Measurements from ENCODE around the gene VPS25. TPM values are rescaled to one million over a fixed set of nuclear protein-coding genes. Genes with fewer than 3 reads are reported as not detected.
A peak's percentile ranks its signal among the peaks of the same experiment; 100 is the strongest.
"Not testable (repeated sequence)": the region's sequence is repeated elsewhere in the genome, so short reads cannot be mapped to it uniquely, and the experiment has no call there.

Gene VPS25
- total RNA-seq: 10 to 100 TPM; 90.4 to 91.7 TPM

DNA sequence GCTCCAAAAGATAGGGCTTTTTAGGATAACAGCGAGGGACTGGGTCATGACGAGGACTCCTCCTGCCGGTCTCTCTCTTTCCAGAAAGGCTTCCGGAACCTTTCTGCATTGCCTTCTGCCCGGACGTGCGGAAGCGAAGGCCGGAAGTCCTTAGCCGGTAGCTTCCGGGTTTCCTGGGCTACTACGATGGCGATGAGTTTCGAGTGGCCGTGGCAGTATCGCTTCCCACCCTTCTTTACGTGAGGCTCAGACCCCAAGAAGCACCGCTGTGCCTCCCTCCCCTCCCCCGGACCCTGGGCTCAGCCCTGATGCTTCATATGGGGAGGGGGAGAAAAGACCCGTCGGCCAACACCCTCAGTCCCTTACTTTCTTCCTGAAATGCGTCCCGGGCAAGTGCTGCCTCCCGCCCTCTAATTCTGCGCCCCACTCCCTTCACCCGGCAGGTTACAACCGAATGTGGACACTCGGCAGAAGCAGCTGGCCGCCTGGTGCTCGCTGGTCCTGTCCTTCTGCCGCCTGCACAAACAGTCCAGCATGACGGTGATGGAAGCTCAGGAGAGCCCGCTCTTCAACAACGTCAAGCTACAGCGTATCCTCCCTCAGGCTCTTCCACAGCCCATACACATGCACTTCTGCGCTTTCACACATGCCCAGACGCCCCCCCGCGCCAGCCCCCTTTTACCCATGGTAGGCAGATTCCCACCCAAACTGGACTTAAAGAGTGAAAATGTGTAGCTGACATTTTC lies at the start of gene VPS25:
Gene VPS25 (plus strand): TSS at position 160 of the 746 bp plus-strand sequence. CDS start 27 bp downstream, at position 187.
- Mint-ChIP-seq H3K27ac (peak within 1 kb of the TSS; percentile 93), H3K4me1 (peaks cover 16% of the 10 kb centered on the region), H3K36me3 (peaks cover 24% of the 10 kb centered on the region), H3K4me3 (peak within 1 kb of the TSS; percentile 99), H3K9me3 (no peaks in the 10 kb centered on the region), H3K27me3 (no peaks in the 10 kb centered on the region)
- DNase-seq: peak; percentile 77

GRCh38 chr17:42723636-42724035 lies 49.6 kb upstream of the VPS25 start:
- no peak overlapping the region for H3K4me3 Mint-ChIP-seq
- peaks cover 2% of the 10 kb centered on the region for H3K4me1 Mint-ChIP-seq
- peak overlapping the region; percentile 13 for H3K27ac Mint-ChIP-seq
- no peaks in the 10 kb centered on the region for H3K27me3 Mint-ChIP-seq
- DNase-seq: no peak
- H3K36me3 Mint-ChIP-seq: peaks cover 16% of the 10 kb centered on the region
- no peaks in the 10 kb centered on the region for H3K9me3 Mint-ChIP-seq

DNA sequence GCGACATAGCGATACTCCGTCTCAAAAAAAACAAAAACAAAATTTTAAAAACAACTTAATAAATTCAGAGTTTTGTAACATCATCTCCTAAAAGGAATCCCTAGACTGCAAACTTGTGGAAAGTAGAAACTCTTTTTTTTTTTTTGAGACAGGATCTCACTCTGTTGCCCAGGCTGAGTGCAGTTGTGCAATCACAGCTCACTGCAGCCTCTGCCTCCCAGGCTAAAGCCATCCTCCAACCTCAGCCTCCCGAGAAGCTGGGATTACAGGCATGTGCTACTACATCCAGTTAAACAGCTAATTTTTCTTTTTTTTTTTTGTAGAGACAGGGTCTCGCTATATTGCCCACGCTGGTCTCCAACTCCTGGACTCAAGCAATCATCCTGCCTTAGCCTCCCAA lies 48.1 kb upstream of the VPS25 start:
- Mint-ChIP-seq H3K4me3 (no peak overlapping the region), H3K4me1 (peaks cover 2% of the 10 kb centered on the region), H3K27me3 (no peaks in the 10 kb centered on the region), H3K27ac (no peak overlapping the region), H3K9me3 (no peaks in the 10 kb centered on the region), H3K36me3 (peaks cover 15% of the 10 kb centered on the region)
- DNase-seq: no peak

- DNase-seq: no peak
- Mint-ChIP-seq H3K9me3 (peaks cover 2% of the 10 kb centered on the region), H3K4me3 (no peak overlapping the region), H3K27me3 (no peaks in the 10 kb centered on the region), H3K27ac (no peak overlapping the region), H3K36me3 (no peaks in the 10 kb centered on the region), H3K4me1 (peaks cover 22% of the 10 kb centered on the region)
Observed at GRCh38 chr17:42740699-42741098, 32.5 kb upstream of the VPS25 start.

DNA sequence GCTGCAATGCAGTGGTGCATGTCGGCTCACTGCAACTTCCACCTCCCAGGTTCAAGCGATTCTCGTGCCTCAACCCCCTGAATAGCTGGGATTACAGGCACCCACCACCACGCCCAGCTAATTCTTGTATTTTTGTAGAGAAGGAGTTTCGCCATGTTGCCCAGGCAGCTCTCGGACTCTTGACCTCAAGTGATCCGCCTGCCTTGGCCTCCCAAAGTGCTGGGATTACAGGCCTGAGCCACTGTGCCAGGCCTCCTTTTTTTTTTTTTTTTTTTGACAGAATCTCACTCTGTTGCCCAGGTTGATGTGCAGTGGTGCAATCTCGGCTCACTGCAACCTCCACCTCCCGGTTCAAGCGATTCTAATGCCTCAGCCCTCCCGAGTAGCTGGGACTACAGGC lies 30.3 kb upstream of the VPS25 start:
- H3K27me3 Mint-ChIP-seq, H3K27ac Mint-ChIP-seq, DNase-seq, H3K9me3 Mint-ChIP-seq, H3K36me3 Mint-ChIP-seq, H3K4me3 Mint-ChIP-seq: not testable (repeated sequence)
- peaks cover 22% of the 10 kb centered on the region for H3K4me1 Mint-ChIP-seq

GRCh38 chr17:42743595-42744282 lies 29.5 kb upstream of the VPS25 start:
- DNase-seq: no peak
- Mint-ChIP-seq H3K27ac (peak overlapping the region; percentile 97), H3K36me3 (no peaks in the 10 kb centered on the region), H3K27me3 (peaks cover 6% of the 10 kb centered on the region), H3K4me1 (peaks cover 22% of the 10 kb centered on the region), H3K9me3 (peaks cover 2% of the 10 kb centered on the region), H3K4me3 (peak overlapping the region; percentile 97)

- Mint-ChIP-seq H3K9me3 (peaks cover 2% of the 10 kb centered on the region), H3K27me3 (peaks cover 6% of the 10 kb centered on the region), H3K36me3 (no peaks in the 10 kb centered on the region), H3K4me1 (peaks cover 22% of the 10 kb centered on the region), H3K4me3 (peak overlapping the region; percentile 97), H3K27ac (peak overlapping the region; percentile 97)
- DNase-seq: peak; percentile 81
Observed at GRCh38 chr17:42744283-42744805, 28.9 kb upstream of the VPS25 start.

- DNase-seq: peak; percentile 96
- H3K27me3 Mint-ChIP-seq: peaks cover 6% of the 10 kb centered on the region
- peak within 1 kb of the TSS; percentile 97 for H3K27ac Mint-ChIP-seq
- no peaks in the 10 kb centered on the region for H3K36me3 Mint-ChIP-seq
- H3K4me1 Mint-ChIP-seq: peaks cover 22% of the 10 kb centered on the region
- H3K4me3 Mint-ChIP-seq: peak within 1 kb of the TSS; percentile 97
- H3K9me3 Mint-ChIP-seq: peaks cover 2% of the 10 kb centered on the region
Observed at GRCh38 chr17:42744806-42745617, 28.2 kb upstream of the VPS25 start, which contains the start of gene EZH1. EZH1 (minus strand) TSS chr17:42745040; CDS start chr17:42728941, 16,099 bp downstream.

GRCh38 chr17:42748202-42748907 lies 24.9 kb upstream of the VPS25 start:
- no peak overlapping the region for H3K4me3 Mint-ChIP-seq
- H3K36me3 Mint-ChIP-seq: no peaks in the 10 kb centered on the region
- H3K4me1 Mint-ChIP-seq: peaks cover 13% of the 10 kb centered on the region
- H3K27me3 Mint-ChIP-seq: peaks cover 16% of the 10 kb centered on the region
- H3K9me3 Mint-ChIP-seq: peaks cover 2% of the 10 kb centered on the region
- no peak for DNase-seq
- H3K27ac Mint-ChIP-seq: no peak overlapping the region

- H3K36me3 Mint-ChIP-seq: no peaks in the 10 kb centered on the region
- no peak overlapping the region for H3K27ac Mint-ChIP-seq
- no peak for DNase-seq
- no peak overlapping the region for H3K4me3 Mint-ChIP-seq
- H3K4me1 Mint-ChIP-seq: peaks cover 6% of the 10 kb centered on the region
- H3K9me3 Mint-ChIP-seq: peaks cover 2% of the 10 kb centered on the region
- peaks cover 16% of the 10 kb centered on the region for H3K27me3 Mint-ChIP-seq
Observed at GRCh38 chr17:42748908-42749798, 24.1 kb upstream of the VPS25 start.

GRCh38 chr17:42750739-42751344 lies 22.4 kb upstream of the VPS25 start:
- H3K27ac Mint-ChIP-seq: no peak overlapping the region
- no peaks in the 10 kb centered on the region for H3K4me1 Mint-ChIP-seq
- no peak overlapping the region for H3K4me3 Mint-ChIP-seq
- DNase-seq: no peak
- H3K27me3 Mint-ChIP-seq: peaks cover 29% of the 10 kb centered on the region
- no peaks in the 10 kb centered on the region for H3K36me3 Mint-ChIP-seq
- H3K9me3 Mint-ChIP-seq: no peaks in the 10 kb centered on the region

GRCh38 chr17:42751628-42752027 lies 21.6 kb upstream of the VPS25 start:
- H3K9me3 Mint-ChIP-seq: no peaks in the 10 kb centered on the region
- DNase-seq: no peak
- H3K27me3 Mint-ChIP-seq: peaks cover 31% of the 10 kb centered on the region
- no peak overlapping the region for H3K27ac Mint-ChIP-seq
- no peaks in the 10 kb centered on the region for H3K4me1 Mint-ChIP-seq
- H3K36me3 Mint-ChIP-seq: no peaks in the 10 kb centered on the region
- H3K4me3 Mint-ChIP-seq: no peak overlapping the region

DNA sequence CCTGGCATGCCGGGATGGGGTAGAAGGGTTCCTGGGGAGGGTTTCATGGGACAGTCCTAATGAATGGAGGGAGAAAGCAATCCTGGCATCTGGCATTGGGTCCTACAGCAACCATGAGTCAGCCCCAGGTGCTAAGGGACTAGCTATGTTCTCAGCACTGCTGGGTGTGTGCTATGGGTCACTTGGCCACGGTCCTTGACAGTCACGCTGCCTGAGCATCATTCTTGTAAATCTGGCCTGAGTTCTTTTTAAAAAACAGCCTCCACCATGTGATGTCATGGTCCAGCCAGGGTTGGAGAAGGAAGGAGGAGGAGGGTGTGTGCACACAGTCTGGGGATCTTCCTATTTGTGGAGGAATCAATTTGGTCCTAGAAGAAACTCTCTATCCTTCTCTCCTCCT lies 18.5 kb upstream of the VPS25 start:
- H3K4me1 Mint-ChIP-seq: no peaks in the 10 kb centered on the region
- H3K36me3 Mint-ChIP-seq: no peaks in the 10 kb centered on the region
- no peak overlapping the region for H3K4me3 Mint-ChIP-seq
- no peaks in the 10 kb centered on the region for H3K9me3 Mint-ChIP-seq
- H3K27ac Mint-ChIP-seq: no peak overlapping the region
- H3K27me3 Mint-ChIP-seq: peaks cover 50% of the 10 kb centered on the region
- DNase-seq: no peak
